ENCODE data around the gene FLVCR2. TPM values are rescaled to one million over a fixed set of nuclear protein-coding genes. Genes with fewer than 3 reads are reported as not detected.

The FLVCR2 gene
- total and polyA plus RNA-seq, 2 experiments from 2014 or later, result 1.4 to 3.1 TPM

GRCh38 chr14:75547552-75548250 lies 30.7 kb upstream of the FLVCR2 start:
- no peaks in the 10 kb centered on the region for H4K20me1 ChIP-seq (replicated peaks; ENCODE audit: insufficient read depth)
- no peak overlapping the region for H3K4me3 Mint-ChIP-seq
- H3K36me3 Mint-ChIP-seq (ENCODE audit: low read depth), result no peaks in the 10 kb centered on the region
- no peaks in the 10 kb centered on the region for H3K9me3 Mint-ChIP-seq
- no peak for ATAC-seq
- H3K9me2 ChIP-seq (ENCODE audit: insufficient read depth), result peaks cover 6% of the 10 kb centered on the region
- peaks cover 7% of the 10 kb centered on the region for H3K27me3 Mint-ChIP-seq (ENCODE audit: insufficient read depth, low read depth, poor library complexity)
- TF ChIP-seq EZH2phosphoT487 (IDR thresholded peaks at IDR 0.05; ENCODE audit: unreplicated experiment) (no peak), NANOG (IDR thresholded peaks at IDR 0.05; ENCODE audit: borderline replicate concordance) (no peak), STAT1 (IDR thresholded peaks at IDR 0.05; ENCODE audit: unreplicated experiment) (no peak), JUNB (IDR thresholded peaks at IDR 0.05; ENCODE audit: unreplicated experiment) (no peak), CREB1 (CRISPR knock-in tag; IDR thresholded peaks at IDR 0.05; ENCODE audit: low read depth) (no peak), ZNF114 (CRISPR knock-in tag; IDR thresholded peaks at IDR 0.05) (no peak), REST (IDR thresholded peaks at IDR 0.05; ENCODE audit: unreplicated experiment) (no peak), ZNF462 (CRISPR knock-in tag; IDR thresholded peaks at IDR 0.05) (no peak), ZNF331 (CRISPR knock-in tag; IDR thresholded peaks at IDR 0.05; ENCODE audit: low read depth) (no peak), EZH2 (IDR thresholded peaks at IDR 0.05; ENCODE audit: low read depth, unreplicated experiment) (no peak), CTCF (conservative IDR thresholded peaks at IDR 0.05; ENCODE audit: low read depth in 2 of 2) (no peak), POLR2AphosphoS5 (IDR thresholded peaks at IDR 0.05; ENCODE audit: low read depth) (no peak)
- no peaks in the 10 kb centered on the region for H3K36me3 ChIP-seq (ENCODE audit: insufficient read depth)
- no peak overlapping the region for H3K4me2 ChIP-seq
- H3F3A ChIP-seq (replicated peaks; ENCODE audit: low read depth), result no peaks in the 10 kb centered on the region
- no peaks in the 10 kb centered on the region for H3K27me3 ChIP-seq (ENCODE audit: insufficient read depth)
- H3K27ac ChIP-seq (ENCODE audit: low read depth), result no peak overlapping the region
- no peaks in the 10 kb centered on the region for H3K79me2 ChIP-seq (replicated peaks; ENCODE audit: insufficient read depth)
- H3K4me1 ChIP-seq (ENCODE audit: insufficient read depth), result no peaks in the 10 kb centered on the region
- H3K27ac Mint-ChIP-seq, result no peak overlapping the region
- H2AFZ ChIP-seq, result no peak overlapping the region
- H3K4me3 ChIP-seq, result no peak overlapping the region
- DNase-seq (ENCODE audit: low spot score), result no peak
- 0 out of 3 replicates have a peak, but pooled peaks cover 6% of the 10 kb centered on the region for H3K4me1 Mint-ChIP-seq
